WTC11 (cell line): ENCODE results near the gene TMEM212. TPM values are rescaled to one million over a fixed set of nuclear protein-coding genes. Genes with fewer than 3 reads are reported as not detected.

Experiments
- ATAC-seq: fragments of 200-7000 bp; cut with Tn5 transposase; 2 replicates; pipeline ENCODE4 v1.10.0; 2021; ENCODE audit warnings: mild to moderate bottlenecking, moderate library complexity
- CTCF ChIA-PET: fragments of 300-600 bp; sonication (Branson Sonifier 250); formaldehyde crosslinking; loops from one replicate; lab custom pipeline; 2021; ENCODE audit warnings: antibody characterized with exemption; lab: Charles Lee
- POLR2A ChIA-PET: fragments of 350-600 bp; sonication (Branson Sonifier 250); formaldehyde crosslinking; loops from one replicate; lab custom pipeline; 2021; ENCODE audit warnings: antibody characterized with exemption; lab: Charles Lee
- DNase-seq: peaks from one replicate; pipeline ENCODE4 v3.0.0; 2021; ENCODE audit warnings: low spot score
- H3K27ac Mint-ChIP-seq: 2 replicates; pipeline ENCODE4 v1.8.0; 2021; ENCODE audit warnings: mixed read lengths
- H3K27me3 Mint-ChIP-seq: 2 replicates; pipeline ENCODE4 v1.8.0; 2021; ENCODE audit warnings: low read depth, mild to moderate bottlenecking, moderate library complexity, mixed read lengths
- H3K36me3 Mint-ChIP-seq: 2 replicates; pipeline ENCODE4 v1.8.0; 2021; ENCODE audit warnings: mixed read lengths
- H3K4me1 Mint-ChIP-seq: 2 replicates; pipeline ENCODE4 v1.8.0; 2022; ENCODE audit warnings: mixed read lengths
- H3K4me3 Mint-ChIP-seq: 2 replicates; pipeline ENCODE4 v1.8.0; 2021; ENCODE audit warnings: mild to moderate bottlenecking, moderate library complexity, mixed read lengths
- H3K9me3 Mint-ChIP-seq: 2 replicates; pipeline ENCODE4 v1.8.0; 2021; ENCODE audit warnings: mixed read lengths
- CREB1 ChIP-seq: sonication (generic); formaldehyde crosslinking; IDR thresholded peaks from 2 replicates; pipeline ENCODE4 v1.8.0; 2023; ENCODE audit warnings: mild to moderate bottlenecking, missing genetic modification reagents
- CREM ChIP-seq: sonication (generic); formaldehyde crosslinking; IDR thresholded peaks from 2 replicates; pipeline ENCODE4 v1.8.1; 2022; ENCODE audit warnings: mild to moderate bottlenecking, missing genetic modification reagents, moderate library complexity
- E2F1 ChIP-seq: sonication (generic); formaldehyde crosslinking; IDR thresholded peaks from 2 replicates; pipeline ENCODE4 v1.8.0; 2022; ENCODE audit warnings: mild to moderate bottlenecking, missing genetic modification reagents
- IRF1 ChIP-seq: sonication (generic); formaldehyde crosslinking; IDR thresholded peaks from 2 replicates; pipeline ENCODE4 v1.8.0; 2023; ENCODE audit warnings: missing genetic modification reagents
- IRF2 ChIP-seq: sonication (generic); formaldehyde crosslinking; IDR thresholded peaks from 2 replicates; pipeline ENCODE4 v1.8.0; 2022; ENCODE audit warnings: low read depth, missing genetic modification reagents, borderline replicate concordance
- MYBL2 ChIP-seq: sonication (generic); formaldehyde crosslinking; IDR thresholded peaks from 2 replicates; pipeline ENCODE4 v1.8.1; 2023; ENCODE audit warnings: mild to moderate bottlenecking, moderate library complexity, missing genetic modification reagents
- NFATC4 ChIP-seq: fragments of 250-450 bp; sonication (Bioruptor Pico); IDR thresholded peaks from 2 replicates; pipeline ENCODE4 v1.9.0; 2021; ENCODE audit warnings: mild to moderate bottlenecking
- NFYB ChIP-seq: sonication (generic); formaldehyde crosslinking; conservative IDR thresholded peaks from 2 replicates; pipeline ENCODE4 v1.8.0; 2022; ENCODE audit warnings: low read depth, missing genetic modification reagents
- PREB ChIP-seq: sonication (generic); formaldehyde crosslinking; IDR thresholded peaks from 2 replicates; pipeline ENCODE4 v1.8.1; 2022; ENCODE audit warnings: mild to moderate bottlenecking, missing genetic modification reagents, moderate library complexity, borderline replicate concordance
- RELA ChIP-seq: sonication (generic); formaldehyde crosslinking; IDR thresholded peaks from 2 replicates; pipeline ENCODE4 v1.8.1; 2022; ENCODE audit warnings: missing genetic modification reagents, mild to moderate bottlenecking, borderline replicate concordance
- STAT6 ChIP-seq: sonication (generic); formaldehyde crosslinking; conservative IDR thresholded peaks from 2 replicates; pipeline ENCODE4 v1.8.1; 2023; ENCODE audit warnings: mild to moderate bottlenecking, low read depth, missing genetic modification reagents, moderate library complexity
- TCF7 ChIP-seq: sonication (generic); formaldehyde crosslinking; IDR thresholded peaks from 2 replicates; pipeline ENCODE4 v1.8.0; 2022; ENCODE audit warnings: mild to moderate bottlenecking, low read depth, missing genetic modification reagents, moderate library complexity
- TP53 ChIP-seq: sonication (generic); formaldehyde crosslinking; IDR thresholded peaks from 2 replicates; pipeline ENCODE4 v1.8.1; 2023; ENCODE audit warnings: mild to moderate bottlenecking, missing genetic modification reagents
- USF1 ChIP-seq: sonication (generic); formaldehyde crosslinking; IDR thresholded peaks from 2 replicates; pipeline ENCODE4 v1.8.0; 2022; ENCODE audit warnings: mild to moderate bottlenecking, missing genetic modification reagents
- ZBTB43 ChIP-seq: sonication (generic); formaldehyde crosslinking; IDR thresholded peaks from 2 replicates; pipeline ENCODE4 v1.8.1; 2023; ENCODE audit warnings: mild to moderate bottlenecking, missing genetic modification reagents
- ZNF281 ChIP-seq: sonication (generic); formaldehyde crosslinking; IDR thresholded peaks from 2 replicates; pipeline ENCODE4 v1.8.0; 2023; ENCODE audit warnings: mild to moderate bottlenecking, missing genetic modification reagents
- ZNF532 ChIP-seq: fragments of 250-450 bp; sonication (Bioruptor Pico); IDR thresholded peaks from 2 replicates; pipeline ENCODE4 v1.9.0; 2021; ENCODE audit warnings: mild to moderate bottlenecking, borderline replicate concordance
- ZNF671 ChIP-seq: fragments of 250-450 bp; sonication (Bioruptor Pico); IDR thresholded peaks from 2 replicates; pipeline ENCODE4 v1.8.0; 2021; ENCODE audit warnings: mild to moderate bottlenecking
- total RNA-seq: library from RNA; stranded (reverse); gene quantifications from 3 replicates; pipeline ENCODE4 v1.2.3, GENCODE V29; 2021

Gene TMEM212
- total RNA-seq, 1 experiment from 2014 or later, result not detected

GRCh38 chr3:171839270-171839669, 3.9 kb upstream of the TMEM212 start:
- ChIA-PET POLR2A (no interaction called here), CTCF (interaction anchor here (1.0 to 2.0 kb wide), 2 partner anchors 9 to 225 kb away, joined by 3 to 12 read pairs; no protein-coding TSS in a partner anchor)
- H3K27me3 Mint-ChIP-seq, result no peaks in the 10 kb centered on the region
- DNase-seq (no peak), ATAC-seq (no peak)
- peaks cover 36% of the 10 kb centered on the region for H3K4me1 Mint-ChIP-seq
- no peak overlapping the region for H3K4me3 Mint-ChIP-seq
- no peaks in the 10 kb centered on the region for H3K9me3 Mint-ChIP-seq
- TF ChIP-seq ZNF281 (no peak), PREB (CRISPR knock-in tag) (no peak), TP53 (CRISPR knock-in tag) (no peak), CREM (CRISPR knock-in tag) (no peak), STAT6 (CRISPR knock-in tag) (no peak)
- TF ChIP-seq, all 79 proteins: peak for 0
- H3K27ac Mint-ChIP-seq, result no peak overlapping the region
- no peaks in the 10 kb centered on the region for H3K36me3 Mint-ChIP-seq

- ATAC-seq, result no peak
- POLR2A ChIA-PET, result no interaction called here
Observed at GRCh38 chr3:171840445-171840810, 2.7 kb upstream of the TMEM212 start.

More at GRCh38 chr3:171840445-171840810, 2.7 kb upstream of the TMEM212 start:
- TF ChIP-seq IRF2 (CRISPR knock-in tag), result no peak
- TF ChIP-seq NFYB, result no peak
- TF ChIP-seq ZNF671, result no peak
- no peak for TF ChIP-seq MYBL2 (CRISPR knock-in tag)
- no peak for TF ChIP-seq CREB1
- TF ChIP-seq IRF1, result no peak
- no peak for TF ChIP-seq RELA (CRISPR knock-in tag)
- no peak for TF ChIP-seq TP53 (CRISPR knock-in tag)
- TF ChIP-seq ZBTB43 (CRISPR knock-in tag), result no peak
- TF ChIP-seq ZNF532, result no peak
- no peak for TF ChIP-seq USF1 (CRISPR knock-in tag)
- no peak for TF ChIP-seq NFATC4 (CRISPR knock-in tag)
- TF ChIP-seq TCF7 (CRISPR knock-in tag), result no peak
- TF ChIP-seq E2F1 (CRISPR knock-in tag), result no peak
- DNase-seq, result no peak
- Mint-ChIP-seq H3K27ac (no peak overlapping the region), H3K36me3 (no peaks in the 10 kb centered on the region), H3K9me3 (no peaks in the 10 kb centered on the region), H3K4me1 (peaks cover 32% of the 10 kb centered on the region), H3K27me3 (no peaks in the 10 kb centered on the region), H3K4me3 (no peak overlapping the region)
- CTCF ChIA-PET, result interaction anchor here (0.6 to 1.2 kb wide), 6 partner anchors 10 to 501 kb away, joined by 3 to 5 read pairs (median 4); no protein-coding TSS in a partner anchor
